HL-60 (cell line): ENCODE data around the gene DCAF7.

Experiments used
- POLR2AphosphoS5 ChIP-seq: IDR thresholded peaks from 2 replicates; pipeline ENCODE4 v1.6.1; 2012; ENCODE audit warnings: low read depth
- REST ChIP-seq: IDR thresholded peaks from 2 replicates; pipeline ENCODE4 v1.6.1; 2012; ENCODE audit warnings: low read depth; ENCODE audit not compliant: insufficient replicate concordance
- TF ChIP-seq, protein P1 (sequence below): IDR thresholded peaks from one replicate; pipeline ENCODE4 v1.5.1; 2011; ENCODE audit warnings: low read length, control low read depth, inconsistent platforms; ENCODE audit not compliant: insufficient read depth

GRCh38 chr17:63578027-63578768 lies 27.9 kb downstream of the DCAF7 start:
- TF ChIP-seq, protein P1, sequence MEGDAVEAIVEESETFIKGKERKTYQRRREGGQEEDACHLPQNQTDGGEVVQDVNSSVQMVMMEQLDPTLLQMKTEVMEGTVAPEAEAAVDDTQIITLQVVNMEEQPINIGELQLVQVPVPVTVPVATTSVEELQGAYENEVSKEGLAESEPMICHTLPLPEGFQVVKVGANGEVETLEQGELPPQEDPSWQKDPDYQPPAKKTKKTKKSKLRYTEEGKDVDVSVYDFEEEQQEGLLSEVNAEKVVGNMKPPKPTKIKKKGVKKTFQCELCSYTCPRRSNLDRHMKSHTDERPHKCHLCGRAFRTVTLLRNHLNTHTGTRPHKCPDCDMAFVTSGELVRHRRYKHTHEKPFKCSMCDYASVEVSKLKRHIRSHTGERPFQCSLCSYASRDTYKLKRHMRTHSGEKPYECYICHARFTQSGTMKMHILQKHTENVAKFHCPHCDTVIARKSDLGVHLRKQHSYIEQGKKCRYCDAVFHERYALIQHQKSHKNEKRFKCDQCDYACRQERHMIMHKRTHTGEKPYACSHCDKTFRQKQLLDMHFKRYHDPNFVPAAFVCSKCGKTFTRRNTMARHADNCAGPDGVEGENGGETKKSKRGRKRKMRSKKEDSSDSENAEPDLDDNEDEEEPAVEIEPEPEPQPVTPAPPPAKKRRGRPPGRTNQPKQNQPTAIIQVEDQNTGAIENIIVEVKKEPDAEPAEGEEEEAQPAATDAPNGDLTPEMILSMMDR, result no peak
- no peak for TF ChIP-seq REST
- no peak for TF ChIP-seq POLR2AphosphoS5
